Fibroblast of mammary gland (primary cell): ENCODE results near the gene FBXW12.

ENCODE experiments used
- DNase-seq: peaks from one replicate; pipeline ENCODE4 v3.0.0-alpha.2; 2010; ENCODE audit warnings: low read depth
- H3K4me3 ChIP-seq: 2 replicates; pipeline ENCODE4 v1.5.1; 2011; ENCODE audit warnings: low read depth, mild to moderate bottlenecking, low read length, moderate library complexity; ENCODE audit not compliant: control insufficient read depth
- CTCF ChIP-seq: conservative IDR thresholded peaks from 2 replicates; pipeline ENCODE4 v1.5.1; 2011; ENCODE audit warnings: low read depth, low read length, inconsistent platforms; ENCODE audit not compliant: control insufficient read depth, insufficient read depth

FBXW12 gene

GRCh38 chr3:48344867-48345507 is 27.0 kb upstream of the FBXW12 start:
- DNase-seq = no peak
- no peak for TF ChIP-seq CTCF
- H3K4me3 ChIP-seq = no peak overlapping the region

GRCh38 chr3:48345946-48346572 is 26.0 kb upstream of the FBXW12 start:
- no peak overlapping the region for H3K4me3 ChIP-seq
- no peak for DNase-seq
- no peak for TF ChIP-seq CTCF

- no peak for TF ChIP-seq CTCF
- no peak for DNase-seq
- H3K4me3 ChIP-seq = no peak overlapping the region
Observed at GRCh38 chr3:48347500-48347899, 24.5 kb upstream of the FBXW12 start.

GRCh38 chr3:48352546-48352945 is 19.5 kb upstream of the FBXW12 start:
- H3K4me3 ChIP-seq = no peak overlapping the region
- no peak for DNase-seq
- no peak for TF ChIP-seq CTCF

- no peak for TF ChIP-seq CTCF
- DNase-seq = no peak
- no peak overlapping the region for H3K4me3 ChIP-seq
Observed at GRCh38 chr3:48353987-48354386, 18.0 kb upstream of the FBXW12 start.

GRCh38 chr3:48356419-48356818 is 15.6 kb upstream of the FBXW12 start:
- DNase-seq = no peak
- H3K4me3 ChIP-seq = no peak overlapping the region
- TF ChIP-seq CTCF = no peak
